ENCODE data around the gene MED7.
A peak's percentile ranks its signal among the peaks of the same experiment; 100 is the strongest.

Gene MED7

GRCh38 chr5:157130925-157131324 lies 11.7 kb downstream of the MED7 start:
- TF ChIP-seq CTCF (conservative IDR thresholded peaks at IDR 0.05; ENCODE audit: control insufficient read depth, insufficient read depth, low read depth, low read length) = no peak
- H3K4me3 ChIP-seq (ENCODE audit: control insufficient read depth, low read depth, low read length) = no peak overlapping the region
- DNase-seq (ENCODE audit: low read depth) = no peak

- H3K4me3 ChIP-seq (ENCODE audit: control insufficient read depth, low read depth, low read length) = no peak overlapping the region
- no peak for TF ChIP-seq CTCF (conservative IDR thresholded peaks at IDR 0.05; ENCODE audit: control insufficient read depth, insufficient read depth, low read depth, low read length)
- no peak for DNase-seq (ENCODE audit: low read depth)
Observed at GRCh38 chr5:157121709-157122108, 21.0 kb downstream of the MED7 start.

GRCh38 chr5:157120102-157120501 lies 22.6 kb downstream of the MED7 start:
- no peak overlapping the region for H3K4me3 ChIP-seq (ENCODE audit: control insufficient read depth, low read depth, low read length)
- no peak for TF ChIP-seq CTCF (conservative IDR thresholded peaks at IDR 0.05; ENCODE audit: control insufficient read depth, insufficient read depth, low read depth, low read length)
- DNase-seq (ENCODE audit: low read depth) = no peak

- no peak overlapping the region for H3K4me3 ChIP-seq (ENCODE audit: control insufficient read depth, low read depth, low read length)
- no peak for DNase-seq (ENCODE audit: low read depth)
- no peak for TF ChIP-seq CTCF (conservative IDR thresholded peaks at IDR 0.05; ENCODE audit: control insufficient read depth, insufficient read depth, low read depth, low read length)
Observed at GRCh38 chr5:157116483-157116954, 26.1 kb downstream of the MED7 start.

- no peak for DNase-seq (ENCODE audit: low read depth)
- H3K4me3 ChIP-seq (ENCODE audit: control insufficient read depth, low read depth, low read length) = no peak overlapping the region
- TF ChIP-seq CTCF (conservative IDR thresholded peaks at IDR 0.05; ENCODE audit: control insufficient read depth, insufficient read depth, low read depth, low read length) = no peak
Observed at GRCh38 chr5:157115502-157115901, 27.2 kb downstream of the MED7 start.

DNA sequence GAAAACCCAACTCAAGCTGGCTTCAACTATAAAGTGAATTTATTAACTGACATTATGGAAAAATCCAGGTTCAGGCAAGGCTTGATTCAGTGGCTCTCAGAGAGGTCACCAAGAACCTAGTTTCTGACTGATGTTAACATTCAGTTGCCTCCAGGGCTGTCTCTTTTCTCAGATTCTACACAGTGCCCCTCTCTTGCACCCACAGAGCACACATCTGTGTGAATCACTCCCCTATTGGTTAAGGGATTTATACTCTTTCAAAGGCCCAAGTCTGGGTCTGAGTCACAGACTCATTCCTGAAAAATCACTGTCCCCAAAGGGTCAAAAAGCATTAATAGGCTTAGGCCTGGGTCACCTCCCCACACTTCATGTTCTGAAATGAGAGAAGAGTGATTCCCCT lies 27.7 kb downstream of the MED7 start:
- TF ChIP-seq CTCF (conservative IDR thresholded peaks at IDR 0.05; ENCODE audit: control insufficient read depth, insufficient read depth, low read depth, low read length) = no peak
- no peak overlapping the region for H3K4me3 ChIP-seq (ENCODE audit: control insufficient read depth, low read depth, low read length)
- no peak for DNase-seq (ENCODE audit: low read depth)

GRCh38 chr5:157113002-157113401 lies 29.7 kb downstream of the MED7 start:
- peak; percentile 57 for DNase-seq (ENCODE audit: low read depth)
- no peak overlapping the region for H3K4me3 ChIP-seq (ENCODE audit: control insufficient read depth, low read depth, low read length)
- no peak for TF ChIP-seq CTCF (conservative IDR thresholded peaks at IDR 0.05; ENCODE audit: control insufficient read depth, insufficient read depth, low read depth, low read length)

Measured in fibroblast of mammary gland (primary cell).